ENCODE data around the gene MAP4K2. TPM values are rescaled to one million over a fixed set of nuclear protein-coding genes. Genes with fewer than 3 reads are reported as not detected.

MAP4K2 gene
- total RNA-seq, 1 donor from 2014 or later = 25.8 TPM

GRCh38 chr11:64735725-64736259, 67.2 kb downstream of the MAP4K2 start:
- TF ChIP-seq CTCF (IDR thresholded peaks at IDR 0.05; ENCODE audit: unreplicated experiment) = no peak
- H3K36me3 Mint-ChIP-seq = no peaks in the 10 kb centered on the region
- no peaks in the 10 kb centered on the region for H3K9me3 Mint-ChIP-seq
- H3K27me3 Mint-ChIP-seq (ENCODE audit: low read depth) = peaks cover 58% of the 10 kb centered on the region
- no peak overlapping the region for H3K27ac Mint-ChIP-seq
- H3K4me3 Mint-ChIP-seq = no peak overlapping the region
- DNase-seq (ENCODE audit: low spot score in 2 of 2, unreplicated experiment in 2 of 2) = no peak
- no peaks in the 10 kb centered on the region for H3K4me1 Mint-ChIP-seq

Other genes starting within 250 kb of the MAP4K2 start
- 0.09 to 0.13 TPM (median 0.09 TPM) in 3 replicates for gene SLC22A11, start 247.3 kb downstream of the MAP4K2 start, total RNA-seq
- gene SLC22A12, start 212.0 kb downstream of the MAP4K2 start, total RNA-seq = not detected in 3 replicates
- gene NRXN2, start 80.0 kb downstream of the MAP4K2 start, total RNA-seq = 9.8 to 14.0 TPM (median 12.0 TPM) in 3 replicates
- gene RASGRP2, start 59.1 kb downstream of the MAP4K2 start, total RNA-seq = 1.4 to 2.0 TPM (median 1.8 TPM) in 3 replicates
- gene PYGM, start 43.2 kb downstream of the MAP4K2 start, total RNA-seq = 6.4 to 7.6 TPM (median 7.1 TPM) in 3 replicates
- 529 to 536 TPM (median 533 TPM) in 3 replicates for gene SF1, start 24.7 kb downstream of the MAP4K2 start, total RNA-seq
- gene MEN1, start 7.3 kb upstream of the MAP4K2 start, total RNA-seq = 44.5 to 45.4 TPM (median 44.9 TPM) in 3 replicates
- gene CDC42BPG, start 41.4 kb upstream of the MAP4K2 start, total RNA-seq = 24.6 to 30.1 TPM (median 25.0 TPM) in 3 replicates
- gene EHD1, start 75.4 kb upstream of the MAP4K2 start, total RNA-seq = 84.9 to 94.5 TPM (median 86.8 TPM) in 3 replicates
- 29.8 to 32.9 TPM (median 31.7 TPM) in 3 replicates for gene ATG2A, start 114.0 kb upstream of the MAP4K2 start, total RNA-seq
- 12.3 to 14.4 TPM (median 13.5 TPM) in 3 replicates for gene PPP2R5B, start 121.5 kb upstream of the MAP4K2 start, total RNA-seq
- gene GPHA2, start 132.7 kb upstream of the MAP4K2 start, total RNA-seq = not detected in 3 replicates
- gene MAJIN, start 168.9 kb upstream of the MAP4K2 start, total RNA-seq = not detected in 3 replicates
- 1.5 to 1.9 TPM (median 1.7 TPM) in 3 replicates for gene BATF2, start 193.8 kb upstream of the MAP4K2 start, total RNA-seq
- 79.9 to 87.3 TPM (median 84.4 TPM) in 3 replicates for gene ARL2, start 210.9 kb upstream of the MAP4K2 start, total RNA-seq
- gene SNX15, start 224.2 kb upstream of the MAP4K2 start, total RNA-seq = 19.2 to 21.0 TPM (median 20.8 TPM) in 3 replicates
- 15.3 to 16.3 TPM (median 16.1 TPM) in 3 replicates for gene SAC3D1, start 238.0 kb upstream of the MAP4K2 start, total RNA-seq

Data from mesothelial cell of epicardium (in vitro differentiated cells).